Activated CD4-positive, alpha-beta T cell treated with anti-CD3 and anti-CD28 coated beads for 48 hours (primary cell): Measurements from ENCODE around the gene PCLO.
"Not testable (repeated sequence)": the region's sequence is repeated elsewhere in the genome, so short reads cannot be mapped to it uniquely, and the experiment has no call there.

ENCODE experiments used
- DNase-seq: peaks from one replicate; pipeline ENCODE4 v3.0.0-alpha.2; 2020

PCLO gene

GRCh38 chr7:83130623-83131545 lies 31.8 kb downstream of the PCLO start:
- DNase-seq: no peak

GRCh38 chr7:83130191-83130590 lies 32.5 kb downstream of the PCLO start:
- no peak for DNase-seq

- no peak for DNase-seq
Measured at GRCh38 chr7:83119494-83119893, 43.2 kb downstream of the PCLO start.

GRCh38 chr7:83119026-83119382 lies 43.7 kb downstream of the PCLO start:
- no peak for DNase-seq

- no peak for DNase-seq
Measured at GRCh38 chr7:83118347-83119025, 44.2 kb downstream of the PCLO start.

- DNase-seq: no peak
Measured at GRCh38 chr7:83117466-83117865, 45.2 kb downstream of the PCLO start.

- no peak for DNase-seq
Measured at GRCh38 chr7:83111391-83111790, 51.3 kb downstream of the PCLO start.

GRCh38 chr7:83109352-83109751 lies 53.3 kb downstream of the PCLO start:
- no peak for DNase-seq

GRCh38 chr7:83105948-83106347 lies 56.7 kb downstream of the PCLO start:
- no peak for DNase-seq

- no peak for DNase-seq
Measured at GRCh38 chr7:83105063-83105462, 57.6 kb downstream of the PCLO start.

GRCh38 chr7:83101530-83101929 lies 61.2 kb downstream of the PCLO start:
- DNase-seq: no peak

GRCh38 chr7:83096065-83096580 lies 66.6 kb downstream of the PCLO start:
- DNase-seq: no peak

- DNase-seq: no peak
Measured at GRCh38 chr7:83085299-83085698, 77.4 kb downstream of the PCLO start.

GRCh38 chr7:83079879-83080278 lies 82.8 kb downstream of the PCLO start:
- DNase-seq: not testable (repeated sequence)

GRCh38 chr7:83077328-83077727 lies 85.4 kb downstream of the PCLO start:
- DNase-seq: no peak

GRCh38 chr7:83072576-83073517 lies 89.8 kb downstream of the PCLO start:
- DNase-seq: no peak

- DNase-seq: no peak
Measured at GRCh38 chr7:83065714-83066113, 97.0 kb downstream of the PCLO start.

GRCh38 chr7:83060218-83060617 lies 102.5 kb downstream of the PCLO start:
- DNase-seq: no peak

GRCh38 chr7:83058667-83059066 lies 104.0 kb downstream of the PCLO start:
- DNase-seq: no peak

GRCh38 chr7:83055197-83055596 lies 107.5 kb downstream of the PCLO start:
- DNase-seq: no peak

GRCh38 chr7:83054472-83054871 lies 108.2 kb downstream of the PCLO start:
- DNase-seq: no peak

- DNase-seq: no peak
Measured at GRCh38 chr7:83053965-83054364, 108.7 kb downstream of the PCLO start.

- DNase-seq: no peak
Measured at GRCh38 chr7:83040484-83040883, 122.2 kb downstream of the PCLO start.
